Stimulated activated naive CD8-positive, alpha-beta T cell treated with anti-CD3 and anti-CD28 coated beads, Interleukin-15, Interleukin-2, amounts not matched to agents 100 ng/mL and 50 ng/mL, for 24 hours (primary cell): Measurements from ENCODE around the gene POLR3K.

Source experiments
- H3K27ac Mint-ChIP-seq: one replicate; pipeline ENCODE4 v1.8.0; 2021; ENCODE audit warnings: mild to moderate bottlenecking, mixed read lengths
- H3K27me3 Mint-ChIP-seq: one replicate; pipeline ENCODE4 v1.8.0; 2021; ENCODE audit warnings: mixed read lengths
- H3K36me3 Mint-ChIP-seq: one replicate; pipeline ENCODE4 v1.8.0; 2021; ENCODE audit warnings: low read depth, mixed read lengths
- H3K4me1 Mint-ChIP-seq: one replicate; pipeline ENCODE4 v1.8.0; 2021; ENCODE audit warnings: low read depth, mixed read lengths
- H3K4me3 Mint-ChIP-seq: one replicate; pipeline ENCODE4 v1.8.0; 2021; ENCODE audit warnings: mild to moderate bottlenecking, mixed read lengths
- H3K9me3 Mint-ChIP-seq: one replicate; pipeline ENCODE4 v1.8.0; 2021; ENCODE audit warnings: mixed read lengths

The POLR3K gene

GRCh38 chr16:85407-85782 is 32.0 kb upstream of the POLR3K start:
- Mint-ChIP-seq H3K9me3 (no peaks in the 10 kb centered on the region), H3K36me3 (peaks cover 27% of the 10 kb centered on the region), H3K27ac (peak overlapping the region; percentile 90), H3K27me3 (no peaks in the 10 kb centered on the region), H3K4me3 (no peak overlapping the region), H3K4me1 (peaks cover 36% of the 10 kb centered on the region)

DNA sequence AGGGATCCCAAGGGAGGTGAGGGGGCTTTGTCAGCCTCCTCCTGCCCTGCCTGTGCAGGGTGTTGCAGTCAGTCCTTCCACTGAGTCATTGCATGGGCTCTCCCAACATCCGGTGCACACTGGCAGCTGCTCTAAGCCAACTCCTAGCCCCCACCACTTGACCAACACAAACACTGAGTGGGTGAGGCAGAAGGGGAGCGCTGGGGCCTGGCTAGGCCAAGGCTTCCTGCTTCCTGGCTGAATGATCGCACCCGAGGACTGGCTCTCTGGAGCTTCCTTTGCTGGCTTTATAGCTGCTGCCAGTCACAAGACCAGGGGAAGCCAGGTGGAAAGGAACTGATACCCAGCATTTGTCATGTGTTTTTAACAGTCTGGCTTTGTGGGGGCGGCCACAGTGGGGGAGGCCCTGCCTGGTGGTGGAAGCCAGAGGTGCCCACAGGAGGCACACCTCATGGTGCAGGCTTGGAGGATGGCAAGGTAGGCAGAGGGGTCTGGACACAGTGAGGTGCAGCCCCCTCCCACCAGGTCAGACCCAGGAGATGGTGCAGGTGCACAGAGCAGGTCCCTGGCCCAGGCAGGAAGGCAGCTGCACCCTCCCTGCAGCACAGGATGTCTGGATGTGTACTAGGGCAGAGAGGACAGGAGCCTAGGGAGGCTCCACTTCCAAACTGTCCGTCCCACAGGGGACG is 31.5 kb upstream of the POLR3K start:
- Mint-ChIP-seq H3K4me3 (peak overlapping the region; percentile 73), H3K4me1 (peaks cover 40% of the 10 kb centered on the region), H3K27me3 (no peaks in the 10 kb centered on the region), H3K36me3 (peaks cover 24% of the 10 kb centered on the region), H3K9me3 (no peaks in the 10 kb centered on the region), H3K27ac (peak overlapping the region; percentile 90)

- Mint-ChIP-seq H3K27ac (peak overlapping the region; percentile 90), H3K4me1 (peaks cover 48% of the 10 kb centered on the region), H3K9me3 (no peaks in the 10 kb centered on the region), H3K27me3 (no peaks in the 10 kb centered on the region), H3K36me3 (peaks cover 24% of the 10 kb centered on the region), H3K4me3 (peak overlapping the region; percentile 73)
Observed at GRCh38 chr16:83781-84615, 30.6 kb upstream of the POLR3K start.

- Mint-ChIP-seq H3K27ac (peak overlapping the region; percentile 90), H3K4me1 (peaks cover 54% of the 10 kb centered on the region), H3K36me3 (peaks cover 21% of the 10 kb centered on the region), H3K9me3 (no peaks in the 10 kb centered on the region), H3K27me3 (no peaks in the 10 kb centered on the region), H3K4me3 (no peak overlapping the region)
Observed at GRCh38 chr16:83060-83603, 29.7 kb upstream of the POLR3K start.

- H3K9me3 Mint-ChIP-seq, result no peaks in the 10 kb centered on the region
- peak overlapping the region; percentile 90 for H3K27ac Mint-ChIP-seq
- peaks cover 54% of the 10 kb centered on the region for H3K4me1 Mint-ChIP-seq
- H3K27me3 Mint-ChIP-seq, result peaks cover 3% of the 10 kb centered on the region
- peaks cover 7% of the 10 kb centered on the region for H3K36me3 Mint-ChIP-seq
- peak overlapping the region; percentile 88 for H3K4me3 Mint-ChIP-seq
Observed at GRCh38 chr16:79151-80054, 26.0 kb upstream of the POLR3K start.

- Mint-ChIP-seq H3K4me1 (peaks cover 46% of the 10 kb centered on the region), H3K36me3 (peaks cover 1% of the 10 kb centered on the region), H3K9me3 (no peaks in the 10 kb centered on the region), H3K27ac (peak overlapping the region; percentile 90), H3K27me3 (peaks cover 11% of the 10 kb centered on the region), H3K4me3 (peak overlapping the region; percentile 88)
Observed at GRCh38 chr16:78444-79150, 25.2 kb upstream of the POLR3K start.

DNA sequence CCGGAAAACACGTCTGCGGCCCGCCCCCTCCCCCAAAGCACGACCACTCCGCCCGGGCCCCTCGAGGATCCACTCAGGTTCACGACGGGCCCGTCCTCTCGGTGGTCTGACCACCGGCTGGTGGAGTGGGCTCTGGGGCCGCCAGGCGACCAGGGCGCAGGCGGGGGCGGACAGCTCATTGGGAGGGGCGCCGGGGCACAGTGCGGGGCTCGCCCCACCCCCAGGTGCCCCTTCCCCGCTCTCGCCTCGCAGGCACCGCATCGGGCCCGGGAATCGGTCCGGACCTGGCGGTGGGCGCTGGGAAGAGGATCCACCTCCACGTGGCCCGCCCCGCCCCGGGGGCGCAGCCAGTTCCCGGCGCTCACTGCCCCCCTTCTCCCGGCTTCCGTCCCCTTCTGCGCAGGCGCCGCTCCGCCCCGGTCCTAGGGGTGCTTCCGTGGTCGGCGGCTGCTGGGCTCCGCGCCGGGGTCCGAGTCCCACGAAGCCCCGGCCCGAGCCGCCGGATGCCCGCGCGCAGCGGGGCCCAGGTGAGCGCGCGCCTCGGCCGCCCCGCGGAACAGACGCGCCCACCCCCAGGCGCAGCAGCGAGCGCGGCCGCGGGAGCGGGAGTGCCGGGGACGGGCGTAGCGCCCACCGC is 24.5 kb upstream of the POLR3K start, which contains the start of gene MPG:
Gene MPG, plus strand, starts transcription at position 419 of the 637 bp plus-strand sequence. Its CDS starts 85 bp downstream, at position 504.
- H3K36me3 Mint-ChIP-seq, result no peaks in the 10 kb centered on the region
- no peaks in the 10 kb centered on the region for H3K9me3 Mint-ChIP-seq
- peaks cover 41% of the 10 kb centered on the region for H3K4me1 Mint-ChIP-seq
- peak within 1 kb of the TSS; percentile 90 for H3K27ac Mint-ChIP-seq
- H3K27me3 Mint-ChIP-seq, result peaks cover 17% of the 10 kb centered on the region
- H3K4me3 Mint-ChIP-seq, result peak within 1 kb of the TSS; percentile 88

GRCh38 chr16:77273-77806 is 23.9 kb upstream of the POLR3K start:
- Mint-ChIP-seq H3K9me3 (no peaks in the 10 kb centered on the region), H3K4me1 (peaks cover 39% of the 10 kb centered on the region), H3K36me3 (no peaks in the 10 kb centered on the region), H3K4me3 (peak overlapping the region; percentile 84), H3K27me3 (peaks cover 20% of the 10 kb centered on the region), H3K27ac (peak overlapping the region; percentile 84)

GRCh38 chr16:76535-77272 is 23.3 kb upstream of the POLR3K start:
- H3K36me3 Mint-ChIP-seq, result no peaks in the 10 kb centered on the region
- peaks cover 39% of the 10 kb centered on the region for H3K4me1 Mint-ChIP-seq
- H3K27me3 Mint-ChIP-seq, result peaks cover 21% of the 10 kb centered on the region
- H3K4me3 Mint-ChIP-seq, result peak overlapping the region; percentile 84
- peak overlapping the region; percentile 21 for H3K27ac Mint-ChIP-seq
- H3K9me3 Mint-ChIP-seq, result no peaks in the 10 kb centered on the region

DNA sequence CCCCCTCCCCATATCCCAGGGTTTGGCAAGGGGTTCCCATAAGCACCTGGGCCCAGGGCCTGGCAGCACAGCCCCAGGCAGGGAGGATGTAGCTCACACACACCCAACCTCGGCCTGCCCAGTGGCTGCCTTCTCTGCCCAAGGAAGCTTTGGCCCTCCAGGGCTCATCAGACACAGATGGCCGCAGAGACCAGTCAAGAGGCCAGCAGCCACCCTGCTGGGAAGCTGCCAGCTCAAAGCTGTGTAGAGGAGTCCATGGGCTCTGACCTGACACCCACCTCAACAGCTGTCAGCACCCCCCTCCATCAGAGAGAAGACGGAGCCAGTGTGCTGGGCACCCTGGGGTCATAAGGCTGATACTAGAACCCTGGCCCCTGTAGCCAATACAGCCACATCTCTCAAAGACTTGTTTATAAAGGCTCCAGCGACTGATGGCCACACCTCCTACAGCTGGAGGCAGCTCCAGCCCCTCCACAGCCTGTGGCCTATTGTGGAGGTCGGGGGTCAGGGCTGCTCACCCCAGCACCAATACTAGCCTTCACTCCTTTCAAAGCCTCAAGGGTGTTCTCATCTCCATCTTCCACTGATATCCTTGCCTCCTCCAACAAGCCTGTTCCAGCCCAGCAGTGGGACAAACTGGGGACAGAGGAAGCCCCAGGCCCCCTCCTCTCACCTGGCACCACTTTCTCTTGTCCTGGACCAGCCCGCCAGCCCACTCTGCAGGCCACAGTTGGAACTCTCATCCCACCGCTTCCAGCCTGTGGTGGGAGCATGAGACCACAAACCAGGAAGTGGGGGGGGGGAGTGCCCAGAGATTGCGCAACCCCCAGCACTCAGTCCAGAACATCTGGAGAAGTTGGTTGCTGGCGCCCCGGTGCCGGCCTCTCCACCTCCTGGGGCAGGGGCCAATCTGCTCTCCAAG is 22.4 kb upstream of the POLR3K start:
- Mint-ChIP-seq H3K27ac (peak overlapping the region; percentile 21), H3K36me3 (no peaks in the 10 kb centered on the region), H3K9me3 (no peaks in the 10 kb centered on the region), H3K4me3 (peak overlapping the region; percentile 84), H3K4me1 (peaks cover 39% of the 10 kb centered on the region), H3K27me3 (peaks cover 26% of the 10 kb centered on the region)

- H3K4me3 Mint-ChIP-seq, result no peak overlapping the region
Observed at GRCh38 chr16:74747-75334, 21.4 kb upstream of the POLR3K start.

More at GRCh38 chr16:74747-75334, 21.4 kb upstream of the POLR3K start:
- no peak overlapping the region for H3K27ac Mint-ChIP-seq
- H3K9me3 Mint-ChIP-seq, result no peaks in the 10 kb centered on the region
- H3K36me3 Mint-ChIP-seq, result no peaks in the 10 kb centered on the region
- H3K27me3 Mint-ChIP-seq, result peaks cover 30% of the 10 kb centered on the region
- H3K4me1 Mint-ChIP-seq, result peaks cover 35% of the 10 kb centered on the region
